Mucosa of rectum (tissue), 2 donors: Measurements from ENCODE around the gene CCDC85C.

Experiments
- H3K27ac ChIP-seq, 2 donors: one replicate each; pipeline ENCODE4 v1.7.0; 2013; ENCODE audit warnings: inconsistent platforms in 2 of 2, low read depth in 2 of 2, low read length in 2 of 2
- H3K27me3 ChIP-seq, 2 donors: one replicate each; pipeline ENCODE4 v1.7.0; 2013; ENCODE audit warnings: low read length in 2 of 2; ENCODE audit not compliant: control insufficient read depth in 2 of 2, insufficient read depth in 2 of 2
- H3K36me3 ChIP-seq, 2 donors: one replicate each; pipeline ENCODE4 v1.7.0; 2013; ENCODE audit warnings: low read length in 2 of 2; ENCODE audit not compliant: control insufficient read depth in 2 of 2, insufficient read depth in 2 of 2
- H3K4me1 ChIP-seq, 2 donors: one replicate each; pipeline ENCODE4 v1.7.0; 2013; ENCODE audit warnings: low read length in 2 of 2, mild to moderate bottlenecking in 1 of 2; ENCODE audit not compliant: control insufficient read depth in 2 of 2, insufficient read depth in 2 of 2
- H3K4me3 ChIP-seq, 2 donors: one replicate each; pipeline ENCODE4 v1.7.0; 2013; ENCODE audit warnings: low read length in 2 of 2
- H3K9ac ChIP-seq, 2 donors: one replicate each; pipeline ENCODE4 v1.7.0; 2013; ENCODE audit warnings: low read length in 2 of 2, low read depth in 1 of 2, mild to moderate bottlenecking in 1 of 2
- H3K9me3 ChIP-seq, 2 donors: one replicate each; pipeline ENCODE4 v1.7.0; 2013; ENCODE audit warnings: low read length in 2 of 2; ENCODE audit not compliant: control insufficient read depth in 2 of 2
- donor health status: healthy.
- donor health status: Normal muscosa, but diverticular disease.

CCDC85C gene

GRCh38 chr14:99573000-99573330 lies 31.0 kb downstream of the CCDC85C start:
- Histone ChIP-seq H3K27ac (no peak overlapping the region), H3K9me3 (no peaks in the 10 kb centered on the region), H3K4me3 (no peak overlapping the region), H3K36me3 (peaks cover 0 to 3% of the 10 kb centered on the region in 2 donors), H3K27me3 (no peaks in the 10 kb centered on the region), H3K9ac (no peak overlapping the region), H3K4me1 (peaks cover 84 to 91% of the 10 kb centered on the region in 2 donors)

GRCh38 chr14:99572173-99572999 lies 31.6 kb downstream of the CCDC85C start:
- Histone ChIP-seq H3K27me3 (no peaks in the 10 kb centered on the region), H3K36me3 (no peaks in the 10 kb centered on the region), H3K9ac (no peak overlapping the region), H3K4me3 (peak overlapping the region in 1 of 2 donors; percentile 21), H3K4me1 (peaks cover 81 to 89% of the 10 kb centered on the region in 2 donors), H3K9me3 (no peaks in the 10 kb centered on the region), H3K27ac (peak overlapping the region in 1 of 2 donors; percentile 50)

GRCh38 chr14:99571303-99571986 lies 32.6 kb downstream of the CCDC85C start:
- peak overlapping the region; percentile 23 to 50 for H3K27ac ChIP-seq
- no peaks in the 10 kb centered on the region for H3K27me3 ChIP-seq
- no peak overlapping the region for H3K4me3 ChIP-seq
- peaks cover 78 to 83% of the 10 kb centered on the region in 2 donors for H3K4me1 ChIP-seq
- peak overlapping the region in 1 of 2 donors; percentile 31 for H3K9ac ChIP-seq
- H3K9me3 ChIP-seq, result no peaks in the 10 kb centered on the region
- no peaks in the 10 kb centered on the region for H3K36me3 ChIP-seq

- Histone ChIP-seq H3K9me3 (no peaks in the 10 kb centered on the region), H3K4me1 (peaks cover 72 to 77% of the 10 kb centered on the region in 2 donors), H3K27ac (peak overlapping the region in 1 of 2 donors; percentile 32), H3K4me3 (no peak overlapping the region), H3K9ac (no peak overlapping the region), H3K27me3 (no peaks in the 10 kb centered on the region), H3K36me3 (no peaks in the 10 kb centered on the region)
These were observed 33.3 kb downstream of the CCDC85C start for GRCh38 chr14:99570544-99571302.

- H3K9ac ChIP-seq, result no peak overlapping the region
- H3K27ac ChIP-seq, result peak overlapping the region in 1 of 2 donors; percentile 32
- no peak overlapping the region for H3K4me3 ChIP-seq
- peaks cover 70 to 74% of the 10 kb centered on the region in 2 donors for H3K4me1 ChIP-seq
- H3K27me3 ChIP-seq, result no peaks in the 10 kb centered on the region
- H3K9me3 ChIP-seq, result no peaks in the 10 kb centered on the region
- no peaks in the 10 kb centered on the region for H3K36me3 ChIP-seq
These were observed 34.1 kb downstream of the CCDC85C start for GRCh38 chr14:99569725-99570543.

GRCh38 chr14:99568567-99569560 lies 35.1 kb downstream of the CCDC85C start:
- Histone ChIP-seq H3K27me3 (no peaks in the 10 kb centered on the region), H3K9me3 (no peaks in the 10 kb centered on the region), H3K4me1 (peaks cover 62 to 73% of the 10 kb centered on the region in 2 donors), H3K36me3 (no peaks in the 10 kb centered on the region), H3K9ac (no peak overlapping the region), H3K4me3 (no peak overlapping the region), H3K27ac (peak overlapping the region in 1 of 2 donors; percentile 23)

- Histone ChIP-seq H3K9me3 (no peaks in the 10 kb centered on the region), H3K4me3 (no peak overlapping the region), H3K27ac (peak overlapping the region in 1 of 2 donors; percentile 0), H3K36me3 (no peaks in the 10 kb centered on the region), H3K27me3 (no peaks in the 10 kb centered on the region), H3K4me1 (peaks cover 51 to 60% of the 10 kb centered on the region in 2 donors), H3K9ac (no peak overlapping the region)
These were observed 37.3 kb downstream of the CCDC85C start for GRCh38 chr14:99566390-99567354.

GRCh38 chr14:99566009-99566389 lies 38.0 kb downstream of the CCDC85C start:
- Histone ChIP-seq H3K9me3 (no peaks in the 10 kb centered on the region), H3K36me3 (no peaks in the 10 kb centered on the region), H3K27me3 (no peaks in the 10 kb centered on the region), H3K27ac (peak overlapping the region in 1 of 2 donors; percentile 0), H3K4me3 (no peak overlapping the region), H3K4me1 (peaks cover 46 to 54% of the 10 kb centered on the region in 2 donors), H3K9ac (no peak overlapping the region)
